Body of pancreas (tissue), 4 donors: ENCODE data around the gene SLC6A11.

Experiments used
- POLR2A ChIP-seq, 3 donors: fragments of 450-650 bp; IDR thresholded peaks; one replicate each; pipeline ENCODE4 v1.6.1; 2016; ENCODE audit warnings: antibody characterized with exemption in 3 of 3, mild to moderate bottlenecking in 2 of 3
- TF ChIP-seq, protein P1 (sequence below), 7 experiments: fragments of 450-650 bp in 4 of 7; fragments of 200-600 bp in 3 of 7; sonication (generic) in 3 of 7; IDR thresholded peaks; one replicate each; pipeline ENCODE4 v1.5.1; 2016 to 2019; ENCODE audit warnings: antibody characterized with exemption in 7 of 7

DNA sequence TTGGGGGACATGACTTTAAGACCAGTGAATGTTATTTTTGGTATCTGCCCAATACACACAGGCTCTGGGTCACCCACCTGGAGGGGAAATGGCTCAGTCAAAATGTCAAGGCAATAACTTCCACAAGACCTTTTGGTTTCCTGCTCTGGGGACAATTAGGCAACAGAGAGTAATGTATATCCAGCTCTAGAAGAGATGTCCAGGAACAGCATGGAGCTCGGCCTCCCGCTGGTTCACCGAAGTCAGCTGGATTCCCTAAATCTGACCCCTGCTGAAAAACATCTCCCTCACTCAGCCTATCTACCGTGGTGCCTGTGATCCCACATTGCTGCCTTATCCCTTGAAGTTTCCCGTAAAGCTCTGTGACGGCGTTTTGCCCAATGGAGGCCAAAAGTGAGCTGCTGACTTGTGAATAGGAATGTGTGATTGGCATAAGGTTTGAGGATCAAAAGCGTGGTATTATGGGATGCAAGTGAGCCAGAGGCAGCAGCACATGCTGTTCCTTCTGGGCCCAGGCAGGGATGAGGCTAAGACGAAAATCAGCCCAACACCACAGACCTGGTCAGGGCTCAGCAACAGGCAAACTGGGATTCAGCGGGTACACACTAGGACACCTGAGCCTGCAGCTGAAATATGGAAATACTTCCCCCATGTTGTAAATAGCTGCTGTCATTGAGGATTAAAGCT lies 47.2 kb upstream of the SLC6A11 start:
- TF ChIP-seq, protein P1, sequence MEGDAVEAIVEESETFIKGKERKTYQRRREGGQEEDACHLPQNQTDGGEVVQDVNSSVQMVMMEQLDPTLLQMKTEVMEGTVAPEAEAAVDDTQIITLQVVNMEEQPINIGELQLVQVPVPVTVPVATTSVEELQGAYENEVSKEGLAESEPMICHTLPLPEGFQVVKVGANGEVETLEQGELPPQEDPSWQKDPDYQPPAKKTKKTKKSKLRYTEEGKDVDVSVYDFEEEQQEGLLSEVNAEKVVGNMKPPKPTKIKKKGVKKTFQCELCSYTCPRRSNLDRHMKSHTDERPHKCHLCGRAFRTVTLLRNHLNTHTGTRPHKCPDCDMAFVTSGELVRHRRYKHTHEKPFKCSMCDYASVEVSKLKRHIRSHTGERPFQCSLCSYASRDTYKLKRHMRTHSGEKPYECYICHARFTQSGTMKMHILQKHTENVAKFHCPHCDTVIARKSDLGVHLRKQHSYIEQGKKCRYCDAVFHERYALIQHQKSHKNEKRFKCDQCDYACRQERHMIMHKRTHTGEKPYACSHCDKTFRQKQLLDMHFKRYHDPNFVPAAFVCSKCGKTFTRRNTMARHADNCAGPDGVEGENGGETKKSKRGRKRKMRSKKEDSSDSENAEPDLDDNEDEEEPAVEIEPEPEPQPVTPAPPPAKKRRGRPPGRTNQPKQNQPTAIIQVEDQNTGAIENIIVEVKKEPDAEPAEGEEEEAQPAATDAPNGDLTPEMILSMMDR (IDR thresholded peaks at IDR 0.05): no peak
- TF ChIP-seq POLR2A (IDR thresholded peaks at IDR 0.05): no peak
